ENCODE results near the gene ATP7B.

- TF ChIP-seq CTCF (IDR thresholded peaks at IDR 0.05; ENCODE audit: borderline replicate concordance, extremely low read depth, low read length, poor library complexity, severe bottlenecking) = no peak
- no peak for TF ChIP-seq EZH2 (IDR thresholded peaks at IDR 0.05; ENCODE audit: borderline replicate concordance, low read depth, low read length, severe bottlenecking)
Measured at GRCh38 chr13:51955816-51956603, 55.2 kb downstream of the ATP7B start.

All from DND-41 (cell line).